Measurements from ENCODE around the gene AGK. TPM values are rescaled to one million over a fixed set of nuclear protein-coding genes. Genes with fewer than 3 reads are reported as not detected.
"Not testable (repeated sequence)": the region's sequence is repeated elsewhere in the genome, so short reads cannot be mapped to it uniquely, and the experiment has no call there.

AGK gene
- total and polyA plus RNA-seq, 2 donors (not counting 1 experiment from before 2014, with no cell fraction given), result 12.8 to 26.1 TPM

- H3K27ac ChIP-seq (ENCODE audit: low read length in 2 of 2); H3K27me3 ChIP-seq (replicated peaks in 1 of 4; ENCODE audit: control extremely low read depth in 1 of 4, control insufficient read depth in 3 of 4, insufficient read depth in 4 of 4, low read length in 3 of 4); POLR2A ChIA-PET; H3K27ac Mint-ChIP-seq; H3K27me3 Mint-ChIP-seq; H3K4me3 Mint-ChIP-seq; H3K9ac ChIP-seq (ENCODE audit: low read length); H4K20me1 ChIP-seq (ENCODE audit: control insufficient read depth, insufficient read depth, low read length, poor library complexity, severe bottlenecking); H3K36me3 ChIP-seq (replicated peaks in 1 of 2; ENCODE audit: control extremely low read depth in 1 of 2, control insufficient read depth in 1 of 2, extremely low read depth in 1 of 2, insufficient read depth in 2 of 2, low read length in 1 of 2); H3K4me3 ChIP-seq (ENCODE audit: control extremely low read depth in 1 of 5, extremely low read depth in 1 of 5, insufficient read depth in 1 of 5, low read depth in 2 of 5, low read length in 4 of 5); intact Hi-C loops (cut with micrococcal nuclease); H2AFZ ChIP-seq (ENCODE audit: insufficient read depth, low read depth, low read length, poor library complexity, severe bottlenecking); H3K4me1 Mint-ChIP-seq; CTCF ChIA-PET; ATAC-seq (ENCODE audit: low read depth); DNase-seq; H3K4me2 ChIP-seq (replicated peaks; ENCODE audit: low read depth, low read length, poor library complexity, severe bottlenecking); H3K4me1 ChIP-seq (ENCODE audit: control insufficient read depth in 2 of 2, insufficient read depth in 2 of 2, low read length in 2 of 2); H3K79me2 ChIP-seq (ENCODE audit: control insufficient read depth, insufficient read depth, low read length); H3K9me3 Mint-ChIP-seq (ENCODE audit: insufficient read depth): not testable (repeated sequence)
- peaks cover 2 to 24% (median 16%) of the 10 kb centered on the region in 3 donors for H3K9me3 ChIP-seq (ENCODE audit: control extremely low read depth in 1 of 3, control insufficient read depth in 2 of 3, insufficient read depth in 1 of 3, low read length in 2 of 3)
- 97% methylated on average over 4 of the region's 5 CpGs for WGBS (ENCODE audit: insufficient coverage)
Observed at GRCh38 chr7:141579953-141580352, 28.7 kb downstream of the AGK start.

GRCh38 chr7:141582063-141582462, 30.9 kb downstream of the AGK start:
- H3K9me3 Mint-ChIP-seq (ENCODE audit: insufficient read depth); H3K4me3 ChIP-seq (ENCODE audit: control extremely low read depth in 1 of 5, extremely low read depth in 1 of 5, insufficient read depth in 1 of 5, low read depth in 2 of 5, low read length in 4 of 5); POLR2A ChIA-PET; H3K4me3 Mint-ChIP-seq; H3K9ac ChIP-seq (ENCODE audit: low read length); H3K79me2 ChIP-seq (ENCODE audit: control insufficient read depth, insufficient read depth, low read length); H3K27ac ChIP-seq (ENCODE audit: low read length in 2 of 2); H3K27me3 Mint-ChIP-seq; H3K36me3 ChIP-seq (replicated peaks in 1 of 2; ENCODE audit: control extremely low read depth in 1 of 2, control insufficient read depth in 1 of 2, extremely low read depth in 1 of 2, insufficient read depth in 2 of 2, low read length in 1 of 2); H2AFZ ChIP-seq (ENCODE audit: insufficient read depth, low read depth, low read length, poor library complexity, severe bottlenecking); H3K4me2 ChIP-seq (replicated peaks; ENCODE audit: low read depth, low read length, poor library complexity, severe bottlenecking); H3K4me1 Mint-ChIP-seq; CTCF ChIA-PET; H3K4me1 ChIP-seq (ENCODE audit: control insufficient read depth in 2 of 2, insufficient read depth in 2 of 2, low read length in 2 of 2); ATAC-seq (ENCODE audit: low read depth); H4K20me1 ChIP-seq (ENCODE audit: control insufficient read depth, insufficient read depth, low read length, poor library complexity, severe bottlenecking); intact Hi-C loops (cut with micrococcal nuclease); H3K27me3 ChIP-seq (replicated peaks in 1 of 4; ENCODE audit: control extremely low read depth in 1 of 4, control insufficient read depth in 3 of 4, insufficient read depth in 4 of 4, low read length in 3 of 4); H3K27ac Mint-ChIP-seq; DNase-seq: not testable (repeated sequence)
- WGBS (ENCODE audit: insufficient coverage), result 92% methylated on average over 4 of the region's 7 CpGs
- peaks cover 0 to 16% (median 6%) of the 10 kb centered on the region in 3 donors for H3K9me3 ChIP-seq (ENCODE audit: control extremely low read depth in 1 of 3, control insufficient read depth in 2 of 3, insufficient read depth in 1 of 3, low read length in 2 of 3)
